HepG2 (cell line): ENCODE data around the gene TTBK1. TPM values are rescaled to one million over a fixed set of nuclear protein-coding genes. Genes with fewer than 3 reads are reported as not detected.

Experiments
- MED1 ChIP-seq: sonication (generic); formaldehyde crosslinking; IDR thresholded peaks from 2 replicates; pipeline ENCODE4 v1.4.0; 2020; ENCODE audit warnings: missing genetic modification reagents
- MED13 ChIP-seq: sonication (generic); formaldehyde crosslinking; IDR thresholded peaks from 2 replicates; pipeline ENCODE4 v1.5.0; 2020; ENCODE audit warnings: missing genetic modification reagents
- NCOA2 ChIP-seq: sonication (generic); formaldehyde crosslinking; IDR thresholded peaks from 2 replicates; pipeline ENCODE4 v1.8.0; 2022; ENCODE audit warnings: inconsistent platforms
- PAF1 ChIP-seq: IDR thresholded peaks from 2 replicates; pipeline ENCODE4 v1.6.1; 2016; ENCODE audit warnings: missing genetic modification reagents, missing compliant biosample characterization
- SMAD3 ChIP-seq: sonication (generic); formaldehyde crosslinking; IDR thresholded peaks from 2 replicates; pipeline ENCODE4 v1.4.0; 2020; ENCODE audit warnings: missing genetic modification reagents
- TCF7L2 ChIP-seq: IDR thresholded peaks from 2 replicates; pipeline ENCODE4 v1.6.1; 2011; ENCODE audit warnings: mild to moderate bottlenecking, low read depth, low read length, moderate library complexity
- THAP11 ChIP-seq: IDR thresholded peaks from 2 replicates; pipeline ENCODE4 v1.6.1; 2016; ENCODE audit warnings: missing biosample characterization, missing genetic modification reagents
- polyA plus RNA-seq, 8 experiments: library from polyadenylated mRNA; depleted of rRNA in 3 of 8; stranded (reverse) in 7 of 8; unstranded in 1 of 8; fragments of >200 nt; fragmentation: Illumina TruSeq in 4 of 8; extraction: Trizol in 4 of 8; gene quantifications; 2 replicates each; pipeline versions ENCODE4 v1.2.1 to v1.2.3, GENCODE V29; 2011 to 2016; ENCODE audit warnings: low read depth in 4 of 8, missing spikeins in 1 of 8, mixed read lengths in 1 of 8; ENCODE audit not compliant: insufficient read depth in 1 of 8
- total RNA-seq, 5 experiments: library from RNA; depleted of rRNA; stranded (reverse); fragments of >200 nt; fragmentation: Illumina TruSeq; extraction: Trizol; gene quantifications; 2 replicates each; pipeline ENCODE4 v1.2.3, GENCODE V29; 2016; ENCODE audit warnings: low read depth in 1 of 5
- TF ChIP-seq, protein P1 (sequence below): sonication (generic); formaldehyde crosslinking; conservative IDR thresholded peaks from 2 replicates; pipeline ENCODE4 v1.5.0; 2020; ENCODE audit warnings: missing genetic modification reagents
- TF ChIP-seq, protein P2 (sequence below): sonication (generic); formaldehyde crosslinking; IDR thresholded peaks from 2 replicates; pipeline ENCODE4 v1.8.1; 2023; ENCODE audit warnings: mild to moderate bottlenecking, inconsistent platforms, moderate library complexity, missing genetic modification reagents, borderline replicate concordance
- TF ChIP-seq, protein P3 (sequence below): fragments of 450-650 bp; IDR thresholded peaks from 2 replicates; pipeline ENCODE4 v1.6.1; 2016
- TF ChIP-seq, protein P4 (sequence below), 2 experiments: sonication (generic) in 1 of 2; formaldehyde crosslinking in 1 of 2; IDR thresholded peaks; 2 replicates each; pipeline versions ENCODE4 v1.4.0 to v1.6.1; 2016 to 2020; ENCODE audit warnings: borderline replicate concordance in 1 of 2, low read depth in 1 of 2, mild to moderate bottlenecking in 1 of 2, missing genetic modification reagents in 1 of 2
- TF ChIP-seq, protein P5 (sequence below): sonication (generic); formaldehyde crosslinking; IDR thresholded peaks from one replicate; pipeline ENCODE4 v1.5.1; 2020; ENCODE audit warnings: mild to moderate bottlenecking, missing genetic modification reagents; ENCODE audit errors: not compliant biosample characterization

Gene TTBK1
- total and polyA plus RNA-seq, 2 of the 13 experiments (the other 11 are each of a cell fraction or from before 2014, with no cell fraction given), result 0.24 to 0.33 TPM

DNA sequence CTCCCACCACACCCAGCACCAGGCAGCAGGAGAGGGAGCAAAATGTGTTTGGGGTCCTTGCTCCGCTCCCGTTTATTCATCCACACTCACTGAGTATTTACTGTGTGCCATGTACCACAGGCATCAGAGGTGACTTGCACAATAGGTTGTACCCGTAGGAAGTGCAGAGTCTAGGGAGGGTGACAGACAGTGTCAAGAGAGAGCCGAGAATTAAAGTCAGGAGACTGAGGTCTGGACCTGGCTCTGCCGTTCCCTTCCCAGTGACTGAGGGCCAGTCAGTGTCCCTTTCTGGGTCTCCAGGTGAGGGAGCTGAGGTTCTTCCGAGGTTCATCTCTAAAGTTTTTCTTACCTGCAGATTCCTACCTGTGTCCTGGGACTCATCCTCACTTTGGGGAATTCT, 22.3 kb downstream of the TTBK1 start (continued):
- TF ChIP-seq, protein P1, sequence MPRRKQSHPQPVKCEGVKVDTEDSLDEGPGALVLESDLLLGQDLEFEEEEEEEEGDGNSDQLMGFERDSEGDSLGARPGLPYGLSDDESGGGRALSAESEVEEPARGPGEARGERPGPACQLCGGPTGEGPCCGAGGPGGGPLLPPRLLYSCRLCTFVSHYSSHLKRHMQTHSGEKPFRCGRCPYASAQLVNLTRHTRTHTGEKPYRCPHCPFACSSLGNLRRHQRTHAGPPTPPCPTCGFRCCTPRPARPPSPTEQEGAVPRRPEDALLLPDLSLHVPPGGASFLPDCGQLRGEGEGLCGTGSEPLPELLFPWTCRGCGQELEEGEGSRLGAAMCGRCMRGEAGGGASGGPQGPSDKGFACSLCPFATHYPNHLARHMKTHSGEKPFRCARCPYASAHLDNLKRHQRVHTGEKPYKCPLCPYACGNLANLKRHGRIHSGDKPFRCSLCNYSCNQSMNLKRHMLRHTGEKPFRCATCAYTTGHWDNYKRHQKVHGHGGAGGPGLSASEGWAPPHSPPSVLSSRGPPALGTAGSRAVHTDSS, result no peak
- TF ChIP-seq THAP11 (CRISPR knock-in tag) (peak; percentile 17; the same call in 1 of the 2 replicates), SMAD3 (CRISPR knock-in tag) (peak; percentile 64; the same call in 1 of the 2 replicates), PAF1 (CRISPR knock-in tag) (no peak), NCOA2 (peak; percentile 38; the same call in 1 of the 2 replicates), MED13 (CRISPR knock-in tag) (no peak), MED1 (CRISPR knock-in tag) (peak; percentile 61; the same call in 1 of the 2 replicates), TCF7L2 (no peak)
- TF ChIP-seq, protein P2, sequence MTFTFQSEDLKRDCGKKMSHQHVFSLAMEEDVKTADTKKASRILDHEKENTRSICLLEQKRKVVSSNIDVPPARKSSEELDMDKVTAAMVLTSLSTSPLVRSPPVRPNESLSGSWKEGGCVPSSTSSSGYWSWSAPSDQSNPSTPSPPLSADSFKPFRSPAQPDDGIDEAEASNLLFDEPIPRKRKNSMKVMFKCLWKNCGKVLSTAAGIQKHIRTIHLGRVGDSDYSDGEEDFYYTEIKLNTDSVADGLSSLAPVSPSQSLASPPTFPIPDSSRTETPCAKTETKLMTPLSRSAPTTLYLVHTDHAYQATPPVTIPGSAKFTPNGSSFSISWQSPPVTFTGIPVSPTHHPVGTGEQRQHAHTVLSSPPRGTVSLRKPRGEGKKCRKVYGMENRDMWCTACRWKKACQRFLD, result no peak
- TF ChIP-seq, protein P3, sequence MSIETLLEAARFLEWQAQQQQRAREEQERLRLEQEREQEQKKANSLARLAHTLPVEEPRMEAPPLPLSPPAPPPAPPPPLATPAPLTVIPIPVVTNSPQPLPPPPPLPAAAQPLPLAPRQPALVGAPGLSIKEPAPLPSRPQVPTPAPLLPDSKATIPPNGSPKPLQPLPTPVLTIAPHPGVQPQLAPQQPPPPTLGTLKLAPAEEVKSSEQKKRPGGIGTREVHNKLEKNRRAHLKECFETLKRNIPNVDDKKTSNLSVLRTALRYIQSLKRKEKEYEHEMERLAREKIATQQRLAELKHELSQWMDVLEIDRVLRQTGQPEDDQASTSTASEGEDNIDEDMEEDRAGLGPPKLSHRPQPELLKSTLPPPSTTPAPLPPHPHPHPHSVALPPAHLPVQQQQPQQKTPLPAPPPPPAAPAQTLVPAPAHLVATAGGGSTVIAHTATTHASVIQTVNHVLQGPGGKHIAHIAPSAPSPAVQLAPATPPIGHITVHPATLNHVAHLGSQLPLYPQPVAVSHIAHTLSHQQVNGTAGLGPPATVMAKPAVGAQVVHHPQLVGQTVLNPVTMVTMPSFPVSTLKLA, result no peak
- TF ChIP-seq, protein P4, sequence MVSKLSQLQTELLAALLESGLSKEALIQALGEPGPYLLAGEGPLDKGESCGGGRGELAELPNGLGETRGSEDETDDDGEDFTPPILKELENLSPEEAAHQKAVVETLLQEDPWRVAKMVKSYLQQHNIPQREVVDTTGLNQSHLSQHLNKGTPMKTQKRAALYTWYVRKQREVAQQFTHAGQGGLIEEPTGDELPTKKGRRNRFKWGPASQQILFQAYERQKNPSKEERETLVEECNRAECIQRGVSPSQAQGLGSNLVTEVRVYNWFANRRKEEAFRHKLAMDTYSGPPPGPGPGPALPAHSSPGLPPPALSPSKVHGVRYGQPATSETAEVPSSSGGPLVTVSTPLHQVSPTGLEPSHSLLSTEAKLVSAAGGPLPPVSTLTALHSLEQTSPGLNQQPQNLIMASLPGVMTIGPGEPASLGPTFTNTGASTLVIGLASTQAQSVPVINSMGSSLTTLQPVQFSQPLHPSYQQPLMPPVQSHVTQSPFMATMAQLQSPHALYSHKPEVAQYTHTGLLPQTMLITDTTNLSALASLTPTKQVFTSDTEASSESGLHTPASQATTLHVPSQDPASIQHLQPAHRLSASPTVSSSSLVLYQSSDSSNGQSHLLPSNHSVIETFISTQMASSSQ (IDR thresholded peaks at IDR 0.05; ENCODE audit: low read depth), result no peak
- TF ChIP-seq, protein P4 (CRISPR knock-in tag; IDR thresholded peaks at IDR 0.05; ENCODE audit: borderline replicate concordance), result no peak
- TF ChIP-seq, protein P5, sequence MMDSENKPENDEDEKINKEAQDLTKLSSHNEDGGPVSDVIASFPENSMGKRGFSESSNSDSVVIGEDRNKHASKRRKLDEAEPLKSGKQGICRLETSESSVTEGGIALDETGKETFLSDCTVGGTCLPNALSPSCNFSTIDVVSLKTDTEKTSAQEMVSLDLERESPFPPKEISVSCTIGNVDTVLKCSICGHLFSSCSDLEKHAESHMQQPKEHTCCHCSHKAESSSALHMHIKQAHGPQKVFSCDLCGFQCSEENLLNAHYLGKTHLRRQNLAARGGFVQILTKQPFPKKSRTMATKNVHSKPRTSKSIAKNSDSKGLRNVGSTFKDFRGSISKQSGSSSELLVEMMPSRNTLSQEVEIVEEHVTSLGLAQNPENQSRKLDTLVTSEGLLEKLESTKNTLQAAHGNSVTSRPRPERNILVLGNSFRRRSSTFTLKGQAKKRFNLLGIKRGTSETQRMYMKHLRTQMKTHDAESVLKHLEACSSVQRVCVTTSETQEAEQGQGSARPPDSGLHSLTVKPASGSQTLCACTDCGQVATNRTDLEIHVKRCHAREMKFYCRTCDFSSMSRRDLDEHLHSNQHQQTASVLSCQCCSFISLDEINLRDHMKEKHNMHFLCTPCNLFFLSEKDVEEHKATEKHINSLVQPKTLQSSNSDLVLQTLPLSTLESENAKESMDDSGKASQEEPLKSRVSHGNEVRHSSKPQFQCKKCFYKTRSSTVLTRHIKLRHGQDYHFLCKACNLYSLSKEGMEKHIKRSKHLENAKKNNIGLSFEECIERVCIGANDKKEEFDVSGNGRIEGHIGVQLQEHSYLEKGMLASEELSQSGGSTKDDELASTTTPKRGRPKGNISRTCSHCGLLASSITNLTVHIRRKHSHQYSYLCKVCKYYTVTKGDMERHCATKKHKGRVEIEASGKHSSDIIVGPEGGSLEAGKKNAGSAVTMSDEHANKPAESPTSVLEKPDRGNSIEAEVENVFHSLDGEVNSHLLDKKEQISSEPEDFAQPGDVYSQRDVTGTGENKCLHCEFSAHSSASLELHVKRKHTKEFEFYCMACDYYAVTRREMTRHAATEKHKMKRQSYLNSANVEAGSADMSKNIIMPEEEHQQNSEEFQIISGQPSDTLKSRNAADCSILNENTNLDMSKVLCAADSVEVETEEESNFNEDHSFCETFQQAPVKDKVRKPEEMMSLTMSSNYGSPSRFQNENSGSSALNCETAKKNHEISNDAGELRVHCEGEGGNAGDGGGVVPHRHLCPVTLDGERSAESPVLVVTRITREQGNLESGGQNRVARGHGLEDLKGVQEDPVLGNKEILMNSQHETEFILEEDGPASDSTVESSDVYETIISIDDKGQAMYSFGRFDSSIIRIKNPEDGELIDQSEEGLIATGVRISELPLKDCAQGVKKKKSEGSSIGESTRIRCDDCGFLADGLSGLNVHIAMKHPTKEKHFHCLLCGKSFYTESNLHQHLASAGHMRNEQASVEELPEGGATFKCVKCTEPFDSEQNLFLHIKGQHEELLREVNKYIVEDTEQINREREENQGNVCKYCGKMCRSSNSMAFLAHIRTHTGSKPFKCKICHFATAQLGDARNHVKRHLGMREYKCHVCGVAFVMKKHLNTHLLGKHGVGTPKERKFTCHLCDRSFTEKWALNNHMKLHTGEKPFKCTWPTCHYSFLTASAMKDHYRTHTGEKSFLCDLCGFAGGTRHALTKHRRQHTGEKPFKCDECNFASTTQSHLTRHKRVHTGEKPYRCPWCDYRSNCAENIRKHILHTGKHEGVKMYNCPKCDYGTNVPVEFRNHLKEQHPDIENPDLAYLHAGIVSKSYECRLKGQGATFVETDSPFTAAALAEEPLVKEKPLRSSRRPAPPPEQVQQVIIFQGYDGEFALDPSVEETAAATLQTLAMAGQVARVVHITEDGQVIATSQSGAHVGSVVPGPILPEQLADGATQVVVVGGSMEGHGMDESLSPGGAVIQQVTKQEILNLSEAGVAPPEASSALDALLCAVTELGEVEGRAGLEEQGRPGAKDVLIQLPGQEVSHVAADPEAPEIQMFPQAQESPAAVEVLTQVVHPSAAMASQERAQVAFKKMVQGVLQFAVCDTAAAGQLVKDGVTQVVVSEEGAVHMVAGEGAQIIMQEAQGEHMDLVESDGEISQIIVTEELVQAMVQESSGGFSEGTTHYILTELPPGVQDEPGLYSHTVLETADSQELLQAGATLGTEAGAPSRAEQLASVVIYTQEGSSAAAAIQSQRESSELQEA (CRISPR knock-in tag), result no peak
